ENCODE measurements around the gene NDEL1.

The NDEL1 gene

GRCh38 chr17:8413938-8414337 lies 21.7 kb upstream of the NDEL1 start:
- no peak for DNase-seq (ENCODE audit: low read depth, low spot score)

- no peak for DNase-seq (ENCODE audit: low read depth, low spot score)
These were observed 17.9 kb upstream of the NDEL1 start for GRCh38 chr17:8417806-8418205.

GRCh38 chr17:8418471-8418870 lies 17.2 kb upstream of the NDEL1 start:
- DNase-seq (ENCODE audit: low read depth, low spot score) = no peak

- DNase-seq (ENCODE audit: low read depth, low spot score) = no peak
These were observed 16.4 kb upstream of the NDEL1 start for GRCh38 chr17:8419305-8419704.

- no peak for DNase-seq (ENCODE audit: low read depth, low spot score)
These were observed 15.4 kb upstream of the NDEL1 start for GRCh38 chr17:8420041-8420934.

- DNase-seq (ENCODE audit: low read depth, low spot score) = no peak
These were observed 14.1 kb upstream of the NDEL1 start for GRCh38 chr17:8421571-8421970.

- DNase-seq (ENCODE audit: low read depth, low spot score) = no peak
These were observed 9.5 kb upstream of the NDEL1 start for GRCh38 chr17:8426094-8426720.

GRCh38 chr17:8426802-8427201 lies 8.9 kb upstream of the NDEL1 start:
- DNase-seq (ENCODE audit: low read depth, low spot score) = no peak

GRCh38 chr17:8430966-8431365 lies 4.7 kb upstream of the NDEL1 start:
- DNase-seq (ENCODE audit: low read depth, low spot score) = no peak

GRCh38 chr17:8436169-8436843 lies 622 bp downstream of the NDEL1 start:
- DNase-seq (ENCODE audit: low read depth, low spot score) = no peak

GRCh38 chr17:8436844-8437171 lies 1.1 kb downstream of the NDEL1 start:
- no peak for DNase-seq (ENCODE audit: low read depth, low spot score)

- DNase-seq (ENCODE audit: low read depth, low spot score) = no peak
These were observed 2.8 kb downstream of the NDEL1 start for GRCh38 chr17:8438441-8438840.

GRCh38 chr17:8439681-8440080 lies 4.0 kb downstream of the NDEL1 start:
- no peak for DNase-seq (ENCODE audit: low read depth, low spot score)

- no peak for DNase-seq (ENCODE audit: low read depth, low spot score)
These were observed 6.0 kb downstream of the NDEL1 start for GRCh38 chr17:8441690-8442089.

- DNase-seq (ENCODE audit: low read depth, low spot score) = no peak
These were observed 6.6 kb downstream of the NDEL1 start for GRCh38 chr17:8442310-8442709.

GRCh38 chr17:8443756-8444155 lies 8.1 kb downstream of the NDEL1 start:
- no peak for DNase-seq (ENCODE audit: low read depth, low spot score)

- DNase-seq (ENCODE audit: low read depth, low spot score) = no peak
These were observed 8.8 kb downstream of the NDEL1 start for GRCh38 chr17:8444494-8444893.

GRCh38 chr17:8445536-8445935 lies 9.9 kb downstream of the NDEL1 start:
- DNase-seq (ENCODE audit: low read depth, low spot score) = no peak

- DNase-seq (ENCODE audit: low read depth, low spot score) = no peak
These were observed 12.1 kb downstream of the NDEL1 start for GRCh38 chr17:8447799-8448198.

- DNase-seq (ENCODE audit: low read depth, low spot score) = no peak
These were observed 12.6 kb downstream of the NDEL1 start for GRCh38 chr17:8448310-8448709.

GRCh38 chr17:8451933-8452614 lies 16.4 kb downstream of the NDEL1 start:
- no peak for DNase-seq (ENCODE audit: low read depth, low spot score)

- no peak for DNase-seq (ENCODE audit: low read depth, low spot score)
These were observed 17.6 kb downstream of the NDEL1 start for GRCh38 chr17:8453326-8453725.

Data from brain pericyte (primary cell).